ENCODE data around the gene KPNA4. TPM values are rescaled to one million over a fixed set of nuclear protein-coding genes. Genes with fewer than 3 reads are reported as not detected.

Gene KPNA4
- total RNA-seq, 1 donor from 2014 or later = 22.3 TPM

DNA sequence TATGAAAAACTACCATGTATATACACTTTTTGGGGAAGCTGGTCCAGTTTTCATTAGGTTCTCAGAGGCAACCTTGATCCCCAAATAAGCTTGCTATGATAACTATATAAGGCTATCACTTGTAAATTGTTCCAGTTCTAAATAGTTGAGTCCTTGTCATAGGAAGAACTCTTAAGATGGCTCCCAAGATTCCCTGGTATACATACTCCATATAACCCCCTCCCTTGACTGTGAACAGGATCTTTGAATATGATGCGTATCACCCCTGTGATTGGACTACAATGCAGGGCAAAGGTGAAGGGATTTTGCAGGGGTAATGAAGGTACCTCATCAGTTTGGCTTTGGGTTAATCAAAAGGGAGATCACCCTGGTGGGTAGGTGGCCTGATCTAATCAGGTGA, 67.2 kb downstream of the KPNA4 start:
- no peak for DNase-seq (ENCODE audit: low read depth in 2 of 2)

GRCh38 chr3:160490166-160490565, 75.2 kb downstream of the KPNA4 start:
- no peak for DNase-seq (ENCODE audit: low read depth in 2 of 2)

DNA sequence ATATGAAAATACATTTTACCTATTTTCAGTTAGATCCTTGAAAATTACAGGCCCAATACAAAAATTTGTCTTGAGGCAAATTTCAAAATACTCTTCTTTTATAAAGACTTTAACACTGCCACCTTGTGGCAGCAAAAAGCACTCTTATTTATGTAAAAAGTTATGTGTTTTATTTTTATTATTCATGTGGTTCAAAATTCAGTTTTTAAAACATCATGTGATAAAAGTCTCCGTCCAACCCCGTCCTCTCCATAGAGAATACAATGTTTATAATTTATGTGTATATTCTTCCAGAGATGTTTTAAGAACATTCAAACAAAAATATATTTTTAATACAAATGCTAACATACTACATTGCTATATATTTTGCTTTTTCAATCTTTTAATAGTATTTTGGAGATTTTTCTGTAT, 78.9 kb downstream of the KPNA4 start:
- DNase-seq (ENCODE audit: low read depth in 2 of 2) = peak; percentile 23 to 47

GRCh38 chr3:160482796-160483195, 82.6 kb downstream of the KPNA4 start:
- no peak for DNase-seq (ENCODE audit: low read depth in 2 of 2)

GRCh38 chr3:160481856-160482255, 83.5 kb downstream of the KPNA4 start:
- DNase-seq (ENCODE audit: low read depth in 2 of 2) = peak in 1 of 2 donors; percentile 7

GRCh38 chr3:160480931-160481330, 84.4 kb downstream of the KPNA4 start:
- no peak for DNase-seq (ENCODE audit: low read depth in 2 of 2)

- DNase-seq (ENCODE audit: low read depth in 2 of 2) = no peak
Measured at GRCh38 chr3:160479376-160479775, 86.0 kb downstream of the KPNA4 start.

GRCh38 chr3:160478338-160478737, 87.0 kb downstream of the KPNA4 start:
- no peak for DNase-seq (ENCODE audit: low read depth in 2 of 2)

- DNase-seq (ENCODE audit: low read depth in 2 of 2) = no peak
Measured at GRCh38 chr3:160477750-160478149, 87.6 kb downstream of the KPNA4 start.

DNA sequence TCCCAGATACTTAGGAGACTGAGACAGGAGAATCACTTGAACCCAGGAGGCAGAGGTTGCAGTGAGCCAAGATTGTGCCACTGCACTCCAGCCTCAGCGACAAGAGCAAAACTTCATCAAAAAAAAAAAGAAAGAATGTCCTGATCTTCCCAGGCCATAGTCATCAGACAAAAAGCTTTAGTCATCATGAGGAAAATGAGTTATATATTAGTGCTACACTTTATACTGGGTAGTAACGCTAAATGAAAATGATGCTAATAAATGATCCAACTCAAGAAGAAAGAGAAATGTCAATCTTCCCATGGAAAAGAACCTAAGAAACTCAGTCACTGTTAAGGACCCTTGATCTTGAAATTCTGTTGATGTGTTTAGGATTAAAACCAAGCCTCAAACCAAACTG, 89.5 kb downstream of the KPNA4 start:
- DNase-seq (ENCODE audit: low read depth in 2 of 2) = no peak

- DNase-seq (ENCODE audit: low read depth in 2 of 2) = no peak
Measured at GRCh38 chr3:160475153-160475552, 90.2 kb downstream of the KPNA4 start.

DNA sequence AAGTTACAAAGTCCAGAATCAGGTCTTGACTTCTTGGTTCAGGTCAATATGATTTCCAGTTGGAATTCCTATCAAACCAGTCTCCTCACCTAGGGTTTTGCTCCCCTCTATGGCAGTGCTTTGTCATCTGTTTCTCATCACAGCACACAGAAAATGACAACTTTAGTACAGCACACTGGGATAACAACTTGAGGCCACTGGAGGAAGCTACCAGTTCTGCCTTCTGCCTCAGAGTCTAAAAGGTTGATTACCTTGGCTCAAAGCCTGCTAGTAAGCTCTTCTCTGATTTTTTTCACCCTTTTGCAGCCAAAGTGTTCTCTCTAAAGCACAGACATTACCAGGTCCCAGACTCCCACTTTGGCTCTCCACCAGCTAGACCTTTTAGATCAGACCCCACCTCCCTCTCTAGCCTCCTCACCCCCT, 90.9 kb downstream of the KPNA4 start:
- no peak for DNase-seq (ENCODE audit: low read depth in 2 of 2)

DNA sequence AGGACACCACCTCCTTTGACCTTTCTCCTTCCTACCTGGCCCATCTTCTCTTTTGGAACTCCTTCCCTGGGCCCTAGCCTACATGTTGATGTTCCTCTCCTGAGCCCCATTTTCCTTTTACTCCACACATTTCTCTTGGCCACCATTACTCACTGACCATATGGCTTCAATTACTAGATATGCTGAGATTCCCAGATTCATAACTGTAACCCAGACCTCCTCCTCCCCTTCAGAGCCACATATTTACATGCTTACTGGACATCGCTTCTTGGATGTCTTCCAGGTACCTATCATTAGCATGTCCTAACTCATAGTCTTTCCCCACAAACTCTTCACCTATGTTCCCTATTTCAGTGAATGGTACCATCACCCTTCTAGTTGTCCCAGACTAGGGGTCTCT, 91.4 kb downstream of the KPNA4 start:
- DNase-seq (ENCODE audit: low read depth in 2 of 2) = no peak

GRCh38 chr3:160473221-160473620, 92.2 kb downstream of the KPNA4 start:
- DNase-seq (ENCODE audit: low read depth in 2 of 2) = no peak

DNA sequence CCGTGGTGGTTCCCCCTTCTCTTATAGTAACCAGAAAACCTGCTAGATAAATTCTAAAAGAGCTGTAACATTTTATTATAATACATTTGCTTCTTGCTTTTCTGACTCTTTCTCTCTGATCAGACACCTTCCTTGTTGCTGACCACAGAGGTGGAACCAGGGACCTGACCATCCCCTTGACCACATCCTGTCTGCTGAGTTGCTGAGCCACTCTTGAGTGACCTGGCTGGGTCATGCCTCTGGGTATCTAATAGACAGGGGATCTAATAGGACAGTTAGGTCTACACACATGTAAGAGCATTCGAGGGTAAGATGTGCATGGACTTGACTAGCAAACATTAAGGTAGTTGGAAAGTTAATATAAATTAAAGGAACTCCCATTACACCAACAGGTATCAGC, 93.0 kb downstream of the KPNA4 start:
- DNase-seq (ENCODE audit: low read depth in 2 of 2) = no peak

GRCh38 chr3:160471892-160472291, 93.5 kb downstream of the KPNA4 start:
- DNase-seq (ENCODE audit: low read depth in 2 of 2) = no peak

DNA sequence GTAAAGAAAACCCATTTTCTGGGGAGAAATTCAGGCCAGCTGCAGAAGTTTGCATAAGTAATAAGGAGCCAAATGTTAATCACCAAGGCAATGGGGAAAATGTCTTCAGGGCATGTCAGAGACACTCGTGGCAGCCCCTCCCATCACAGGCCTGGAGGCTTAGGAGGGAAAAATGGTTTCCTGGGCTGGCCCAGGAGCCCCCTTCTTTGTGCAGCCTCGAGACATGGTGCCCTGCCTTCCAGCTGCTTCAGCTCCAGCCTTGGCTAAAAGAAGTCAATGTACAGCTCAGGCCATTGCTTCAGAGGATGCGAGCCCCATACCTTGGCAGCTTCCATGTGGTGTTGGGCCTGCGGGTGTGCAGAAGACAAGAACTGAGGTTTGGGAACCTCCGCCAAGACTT, 95.2 kb downstream of the KPNA4 start:
- no peak for DNase-seq (ENCODE audit: low read depth in 2 of 2)

- no peak for DNase-seq (ENCODE audit: low read depth in 2 of 2)
Measured at GRCh38 chr3:160464971-160465370, 100.4 kb downstream of the KPNA4 start.

DNA sequence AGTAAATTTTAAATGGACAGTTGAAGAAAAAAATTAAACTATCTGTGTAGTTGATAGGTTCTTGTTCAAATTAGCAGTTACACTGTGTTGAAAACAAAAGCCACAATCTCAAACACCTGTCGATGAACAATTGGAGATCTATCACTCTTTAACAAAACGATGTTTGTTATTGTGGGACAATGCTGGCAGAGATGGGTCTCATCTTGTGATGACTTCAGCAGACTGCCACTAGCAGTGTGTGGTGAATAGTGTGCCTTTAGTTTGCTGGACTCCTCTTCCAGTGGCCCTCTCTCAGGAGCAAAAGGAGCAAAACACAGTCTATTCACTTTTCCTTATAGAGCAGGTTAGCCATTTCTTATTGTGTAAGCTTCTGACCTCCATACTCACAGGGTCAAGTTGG, 101.0 kb downstream of the KPNA4 start:
- no peak for DNase-seq (ENCODE audit: low read depth in 2 of 2)

DNA sequence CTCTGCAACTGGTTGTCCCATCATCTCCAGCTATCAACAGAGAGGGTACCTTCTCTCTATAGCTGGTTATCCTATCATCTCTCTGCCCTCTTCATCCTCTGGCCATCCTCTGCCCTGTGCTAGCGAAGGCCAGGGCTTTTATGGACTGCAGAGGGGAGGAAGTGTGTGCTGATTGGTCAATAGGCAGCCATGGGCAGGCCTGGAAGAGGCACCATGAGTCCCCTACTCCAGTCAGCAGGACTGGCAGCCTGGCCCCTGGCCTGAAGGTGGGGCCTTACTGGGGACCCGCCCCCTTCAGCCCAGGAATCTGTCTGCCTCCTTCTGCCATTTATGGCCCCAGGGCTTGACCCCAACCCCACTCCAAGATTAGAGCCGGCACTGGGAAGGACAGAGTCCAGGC, 105.3 kb downstream of the KPNA4 start:
- no peak for DNase-seq (ENCODE audit: low read depth in 2 of 2)

DNA sequence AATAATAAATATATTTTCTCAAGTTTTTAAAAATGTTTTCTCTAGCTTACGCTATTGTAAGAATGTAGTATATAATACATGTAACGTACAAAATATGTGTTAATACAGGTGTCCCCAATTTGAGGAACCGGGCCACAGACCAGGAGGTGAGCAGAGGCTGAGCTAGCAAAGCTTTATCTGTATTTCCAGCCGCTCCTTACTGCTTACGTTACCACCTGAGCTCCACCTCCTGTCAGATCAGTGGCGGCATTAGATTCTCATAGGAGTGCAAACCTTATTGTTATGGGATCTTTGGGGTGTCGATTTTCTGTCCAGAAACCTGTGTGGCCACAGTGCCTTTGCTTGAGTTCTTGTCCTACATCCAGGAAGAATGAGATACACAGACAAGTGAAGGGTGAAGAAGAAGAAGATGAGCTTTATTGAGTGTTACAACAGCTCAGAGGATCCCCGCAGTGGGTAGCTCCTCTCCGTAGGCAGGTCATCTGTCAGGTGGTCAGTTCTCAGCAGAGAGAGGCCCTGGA, 105.9 kb downstream of the KPNA4 start:
- DNase-seq (ENCODE audit: low read depth in 2 of 2) = no peak

DNA sequence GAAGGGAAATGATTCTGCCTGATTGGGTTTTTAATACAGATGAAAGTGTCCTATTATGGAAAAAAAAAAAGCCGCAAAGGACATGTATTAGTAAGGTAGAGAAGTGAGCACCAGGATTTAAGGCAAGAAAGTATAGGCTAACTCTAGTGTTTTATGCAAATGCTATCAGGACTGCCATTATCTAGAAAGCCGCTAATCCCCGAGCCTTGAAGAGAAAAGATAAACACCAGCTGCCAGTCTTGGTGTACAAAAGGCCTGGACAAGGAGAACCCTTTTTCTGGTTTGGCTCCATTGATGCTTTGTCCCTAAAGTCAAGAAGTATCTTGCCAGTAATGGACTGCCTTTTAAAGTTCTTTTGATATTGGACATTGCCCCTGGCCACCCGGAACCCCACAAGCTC, 107.2 kb downstream of the KPNA4 start:
- DNase-seq (ENCODE audit: low read depth in 2 of 2) = no peak

DNA sequence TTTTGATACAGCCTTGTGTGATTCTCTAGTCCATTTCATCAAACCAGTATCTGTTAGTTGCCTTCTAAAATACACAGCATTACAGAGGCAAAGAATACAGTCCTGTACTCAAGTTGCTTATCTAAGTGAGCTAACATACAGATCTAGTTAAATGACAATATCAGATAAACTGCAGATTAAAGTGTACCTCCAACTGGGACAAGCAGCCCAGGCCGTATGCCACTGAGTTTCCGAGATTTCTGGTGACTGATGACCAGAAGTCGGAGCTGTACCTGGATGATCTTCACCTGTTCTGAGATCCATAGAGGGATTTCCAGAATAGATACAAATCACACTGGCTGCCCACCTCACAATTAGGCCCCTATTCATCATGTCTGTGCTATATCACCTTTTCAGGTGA, 109.5 kb downstream of the KPNA4 start:
- DNase-seq (ENCODE audit: low read depth in 2 of 2) = no peak

DNA sequence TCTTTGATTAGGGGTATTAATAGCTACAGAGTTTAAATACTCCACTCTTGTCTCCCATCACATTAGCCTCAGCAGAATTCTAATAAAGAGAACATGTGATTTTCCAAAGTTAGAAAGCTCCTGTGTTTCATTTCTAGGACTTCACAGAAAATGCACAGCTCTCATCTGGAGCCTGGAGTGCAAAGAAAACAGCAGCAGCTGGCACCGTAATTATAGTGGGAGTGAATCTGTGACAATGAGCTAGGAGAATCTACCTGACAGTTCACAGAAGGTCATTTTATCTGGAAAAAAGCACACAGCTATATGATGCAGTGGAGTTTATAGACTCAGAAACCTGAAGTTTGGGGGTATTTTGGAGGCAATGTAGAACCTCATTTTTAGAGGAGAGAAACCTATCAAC, 110.4 kb downstream of the KPNA4 start:
- DNase-seq (ENCODE audit: low read depth in 2 of 2) = no peak
